A549 (cell line): ENCODE data around the gene KLK7. TPM values are rescaled to one million over a fixed set of nuclear protein-coding genes. Genes with fewer than 3 reads are reported as not detected.

Source experiments
- ATAC-seq, 2 experiments: fragments of 200-7000 bp in 1 of 2; fragments of >200 bp in 1 of 2; cut with Nextera tagmentation in 1 of 2; cut with Tn5 transposase in 1 of 2; 3 replicates each; pipeline versions ENCODE4 v1.8.0 to v1.9.1; 2018 to 2020; ENCODE audit warnings: mild to moderate bottlenecking in 1 of 2, moderate library complexity in 1 of 2
- CTCF ChIA-PET: fragments of 300-600 bp; sonication (Branson Sonifier 250); formaldehyde crosslinking; extraction: SDS; loops from one replicate; lab custom pipeline; 2021; ENCODE audit warnings: antibody characterized with exemption, inconsistent platforms; lab: Yijun Ruan, JAX
- POLR2A ChIA-PET: fragments of 350-600 bp; formaldehyde crosslinking; extraction: SDS; loops from one replicate; lab custom pipeline; 2021; ENCODE audit warnings: antibody characterized with exemption, inconsistent platforms; lab: Yijun Ruan, JAX
- DNase-seq, 2 experiments: peaks; one replicate each; pipeline versions ENCODE4 v3.0.0 to v3.0.0-alpha.2; 2011 to 2016; ENCODE audit warnings: low read depth in 1 of 2, low spot score in 1 of 2
- FAIRE-seq: peaks from 2 replicates; lab custom pipeline; 2011; peaks lifted over from hg19 to GRCh38; lab: Jason Lieb, UNC
- H3K27ac ChIP-seq, 2 experiments: fragments of >200 bp; sonication (Bioruptor Twin); formaldehyde crosslinking; 3 replicates each; pipeline ENCODE4 v1.5.1; 2016 to 2017
- H3K4me1 ChIP-seq: fragments of >200 bp; sonication (Bioruptor Twin); formaldehyde crosslinking; 3 replicates; pipeline ENCODE4 v1.6.1; 2016
- H3K4me2 ChIP-seq: fragments of >200 bp; sonication (Bioruptor Twin); formaldehyde crosslinking; 3 replicates; pipeline ENCODE4 v1.6.1; 2016
- H3K4me3 ChIP-seq: fragments of >200 bp; sonication (Bioruptor Twin); formaldehyde crosslinking; 3 replicates; pipeline ENCODE4 v1.5.1; 2016
- H3K9me3 ChIP-seq: fragments of >200 bp; sonication (Bioruptor Twin); formaldehyde crosslinking; 3 replicates; pipeline ENCODE4 v1.6.1; 2016
- EHF ChIP-seq: fragments of 250-450 bp; sonication (Bioruptor Pico); IDR thresholded peaks from 2 replicates; pipeline ENCODE4 v1.5.0; 2020; ENCODE audit warnings: mild to moderate bottlenecking
- FOSL2 ChIP-seq, 2 experiments: fragments of 450-650 bp in 1 of 2; fragments of >200 bp in 1 of 2; sonication (Bioruptor Twin) in 1 of 2; formaldehyde crosslinking; IDR thresholded peaks; 2 replicates each; pipeline versions ENCODE4 v1.5.0 to v1.6.1; 2016 to 2020; ENCODE audit warnings: mild to moderate bottlenecking in 1 of 2, moderate library complexity in 1 of 2
- FOXS1 ChIP-seq: fragments of 250-450 bp; sonication (Bioruptor Pico); IDR thresholded peaks from 2 replicates; pipeline ENCODE4 v1.5.0; 2020; ENCODE audit warnings: mild to moderate bottlenecking, moderate library complexity
- HOXB13 ChIP-seq: fragments of 250-450 bp; sonication (Bioruptor Pico); IDR thresholded peaks from 2 replicates; pipeline ENCODE4 v1.5.0; 2020; ENCODE audit warnings: low read depth, mild to moderate bottlenecking, moderate library complexity
- KDM5A ChIP-seq: fragments of 200-600 bp; sonication (generic); IDR thresholded peaks from 2 replicates; pipeline ENCODE4 v1.6.1; 2016; ENCODE audit warnings: antibody characterized with exemption, mild to moderate bottlenecking
- MAFK ChIP-seq: fragments of 450-650 bp; IDR thresholded peaks from 2 replicates; pipeline ENCODE4 v1.6.1; 2014; ENCODE audit not compliant: partially characterized antibody
- NFE2L2 ChIP-seq: fragments of 150-350 bp; conservative IDR thresholded peaks from 2 replicates; pipeline ENCODE4 v1.6.1; 2014; ENCODE audit warnings: low read length
- NPAS2 ChIP-seq: fragments of 250-450 bp; sonication (Bioruptor Pico); IDR thresholded peaks from 2 replicates; pipeline ENCODE4 v1.8.0; 2022; ENCODE audit warnings: mild to moderate bottlenecking, moderate library complexity, borderline replicate concordance
- RFX5 ChIP-seq: fragments of 450-650 bp; IDR thresholded peaks from 2 replicates; pipeline ENCODE4 v1.7.1; 2014; ENCODE audit warnings: antibody characterized with exemption, mild to moderate bottlenecking, moderate library complexity
- SMC3 ChIP-seq: fragments of >200 bp; sonication (Bioruptor Twin); formaldehyde crosslinking; IDR thresholded peaks from 3 replicates; pipeline ENCODE4 v1.6.1; 2018; ENCODE audit warnings: inconsistent platforms
- ZC3H11A ChIP-seq: fragments of 450-650 bp; IDR thresholded peaks from 2 replicates; pipeline ENCODE4 v1.6.1; 2014; ENCODE audit warnings: antibody characterized with exemption, mild to moderate bottlenecking
- ZNF302 ChIP-seq: fragments of 250-450 bp; sonication (Bioruptor Pico); IDR thresholded peaks from 2 replicates; pipeline ENCODE4 v1.9.0; 2021; ENCODE audit warnings: inconsistent platforms, mild to moderate bottlenecking, moderate library complexity
- WGBS: methylation state at CpG from one replicate; pipeline ENCODE4 v1.1.6; 2017; ENCODE audit errors: missing lambda C conversion rate; 5-methylcytosine and 5-hydroxymethylcytosine counted together
- polyA plus RNA-seq, 4 experiments: library from polyadenylated mRNA; depleted of rRNA in 3 of 4; stranded (reverse); fragments of >200 nt; fragmentation: RNase III in 1 of 4; extraction: RNeasy Plus Mini Kit Qiagen cat#74134 plus additional on column Dnase treatment in 1 of 4; gene quantifications; 2 replicates in 3 of 4; 3 replicates in 1 of 4; pipeline ENCODE4 v1.2.3, GENCODE V29; 2011 to 2017
- TF ChIP-seq, protein P1 (sequence below): fragments of >200 bp; sonication (Bioruptor Twin); formaldehyde crosslinking; IDR thresholded peaks from 2 replicates; pipeline ENCODE4 v1.6.1; 2016
- TF ChIP-seq, protein P2 (sequence below): fragments of 200-600 bp; sonication (generic); IDR thresholded peaks from 2 replicates; pipeline ENCODE4 v1.6.1; 2016; ENCODE audit warnings: antibody characterized with exemption, mild to moderate bottlenecking, moderate library complexity
- TF ChIP-seq, protein P3 (sequence below): fragments of 250-450 bp; sonication (Bioruptor Pico); IDR thresholded peaks from 2 replicates; pipeline ENCODE4 v1.5.0; 2021; ENCODE audit warnings: mild to moderate bottlenecking, moderate library complexity, borderline replicate concordance
- TF ChIP-seq, protein P4 (sequence below): IDR thresholded peaks from 2 replicates; pipeline ENCODE4 v1.6.1; 2012

The KLK7 gene
- polyA plus RNA-seq, 2 of the 4 experiments (the other 2 are of a cell fraction): not detected

DNA sequence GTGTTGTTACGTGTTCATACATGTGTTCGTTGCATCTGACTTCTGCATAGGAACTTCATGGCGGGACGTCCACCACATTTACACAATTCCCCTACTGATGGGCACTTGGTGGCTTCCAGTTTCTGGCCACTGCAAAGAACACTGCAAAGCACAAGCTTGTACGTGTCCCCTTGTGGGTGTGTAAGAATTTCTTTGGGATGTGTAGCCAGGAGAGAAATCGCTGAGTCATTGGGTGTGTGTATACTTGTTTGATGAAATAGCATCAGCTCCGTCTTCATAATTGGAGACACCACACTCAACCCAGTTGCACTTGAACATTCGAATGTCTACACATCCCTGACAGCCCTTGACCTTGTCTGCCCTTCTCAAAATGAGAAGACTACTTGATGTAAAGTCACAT is 50.1 kb downstream of the KLK7 start:
- DNase-seq (peak in 1 of 2 experiments; percentile 84), FAIRE-seq (peak; percentile 46), ATAC-seq (peak in 1 of 2 experiments; percentile 61; a peak in 3 of 6 replicates)
- POLR2A ChIA-PET: no interaction called here
- no peak overlapping the region for H3K4me3 ChIP-seq
- CTCF ChIA-PET: interaction anchor here (1.1 to 4.6 kb wide), 6 partner anchors 11 to 326 kb away, joined by 3 to 36 read pairs (median 3); no protein-coding TSS in a partner anchor
- WGBS: 53% methylated on average over 8 of the region's 8 CpGs
- peak overlapping the region; percentile 64 to 82 for H3K27ac ChIP-seq
- TF ChIP-seq NFE2L2 (peak; percentile 99), HOXB13 (CRISPR knock-in tag) (0 out of 2 replicates have a peak, but pooled peaks have one; percentile 26), MAFK (peak; percentile 99), FOXS1 (CRISPR knock-in tag) (0 out of 2 replicates have a peak, but pooled peaks have one; percentile 34), EHF (CRISPR knock-in tag) (0 out of 2 replicates have a peak, but pooled peaks have one; percentile 35), NPAS2 (0 out of 2 replicates have a peak, but pooled peaks have one; percentile 13), ZC3H11A (no peak), ZNF302 (CRISPR knock-in tag) (peak; percentile 47; the same call in 1 of the 2 replicates)
- TF ChIP-seq, protein P1, sequence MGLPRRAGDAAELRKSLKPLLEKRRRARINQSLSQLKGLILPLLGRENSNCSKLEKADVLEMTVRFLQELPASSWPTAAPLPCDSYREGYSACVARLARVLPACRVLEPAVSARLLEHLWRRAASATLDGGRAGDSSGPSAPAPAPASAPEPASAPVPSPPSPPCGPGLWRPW: no peak
- TF ChIP-seq, protein P2, sequence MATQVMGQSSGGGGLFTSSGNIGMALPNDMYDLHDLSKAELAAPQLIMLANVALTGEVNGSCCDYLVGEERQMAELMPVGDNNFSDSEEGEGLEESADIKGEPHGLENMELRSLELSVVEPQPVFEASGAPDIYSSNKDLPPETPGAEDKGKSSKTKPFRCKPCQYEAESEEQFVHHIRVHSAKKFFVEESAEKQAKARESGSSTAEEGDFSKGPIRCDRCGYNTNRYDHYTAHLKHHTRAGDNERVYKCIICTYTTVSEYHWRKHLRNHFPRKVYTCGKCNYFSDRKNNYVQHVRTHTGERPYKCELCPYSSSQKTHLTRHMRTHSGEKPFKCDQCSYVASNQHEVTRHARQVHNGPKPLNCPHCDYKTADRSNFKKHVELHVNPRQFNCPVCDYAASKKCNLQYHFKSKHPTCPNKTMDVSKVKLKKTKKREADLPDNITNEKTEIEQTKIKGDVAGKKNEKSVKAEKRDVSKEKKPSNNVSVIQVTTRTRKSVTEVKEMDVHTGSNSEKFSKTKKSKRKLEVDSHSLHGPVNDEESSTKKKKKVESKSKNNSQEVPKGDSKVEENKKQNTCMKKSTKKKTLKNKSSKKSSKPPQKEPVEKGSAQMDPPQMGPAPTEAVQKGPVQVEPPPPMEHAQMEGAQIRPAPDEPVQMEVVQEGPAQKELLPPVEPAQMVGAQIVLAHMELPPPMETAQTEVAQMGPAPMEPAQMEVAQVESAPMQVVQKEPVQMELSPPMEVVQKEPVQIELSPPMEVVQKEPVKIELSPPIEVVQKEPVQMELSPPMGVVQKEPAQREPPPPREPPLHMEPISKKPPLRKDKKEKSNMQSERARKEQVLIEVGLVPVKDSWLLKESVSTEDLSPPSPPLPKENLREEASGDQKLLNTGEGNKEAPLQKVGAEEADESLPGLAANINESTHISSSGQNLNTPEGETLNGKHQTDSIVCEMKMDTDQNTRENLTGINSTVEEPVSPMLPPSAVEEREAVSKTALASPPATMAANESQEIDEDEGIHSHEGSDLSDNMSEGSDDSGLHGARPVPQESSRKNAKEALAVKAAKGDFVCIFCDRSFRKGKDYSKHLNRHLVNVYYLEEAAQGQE: no peak
- TF ChIP-seq, protein P3, sequence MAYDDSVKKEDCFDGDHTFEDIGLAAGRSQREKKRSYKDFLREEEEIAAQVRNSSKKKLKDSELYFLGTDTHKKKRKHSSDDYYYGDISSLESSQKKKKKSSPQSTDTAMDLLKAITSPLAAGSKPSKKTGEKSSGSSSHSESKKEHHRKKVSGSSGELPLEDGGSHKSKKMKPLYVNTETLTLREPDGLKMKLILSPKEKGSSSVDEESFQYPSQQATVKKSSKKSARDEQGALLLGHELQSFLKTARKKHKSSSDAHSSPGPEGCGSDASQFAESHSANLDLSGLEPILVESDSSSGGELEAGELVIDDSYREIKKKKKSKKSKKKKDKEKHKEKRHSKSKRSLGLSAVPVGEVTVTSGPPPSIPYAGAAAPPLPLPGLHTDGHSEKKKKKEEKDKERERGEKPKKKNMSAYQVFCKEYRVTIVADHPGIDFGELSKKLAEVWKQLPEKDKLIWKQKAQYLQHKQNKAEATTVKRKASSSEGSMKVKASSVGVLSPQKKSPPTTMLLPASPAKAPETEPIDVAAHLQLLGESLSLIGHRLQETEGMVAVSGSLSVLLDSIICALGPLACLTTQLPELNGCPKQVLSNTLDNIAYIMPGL (CRISPR knock-in tag): no peak
- H3K9me3 ChIP-seq: no peaks in the 10 kb centered on the region; the same call in 2 of the 3 replicates
- peaks cover 12% of the 10 kb centered on the region for H3K4me1 ChIP-seq
- H3K4me2 ChIP-seq: peak overlapping the region; percentile 25

DNA sequence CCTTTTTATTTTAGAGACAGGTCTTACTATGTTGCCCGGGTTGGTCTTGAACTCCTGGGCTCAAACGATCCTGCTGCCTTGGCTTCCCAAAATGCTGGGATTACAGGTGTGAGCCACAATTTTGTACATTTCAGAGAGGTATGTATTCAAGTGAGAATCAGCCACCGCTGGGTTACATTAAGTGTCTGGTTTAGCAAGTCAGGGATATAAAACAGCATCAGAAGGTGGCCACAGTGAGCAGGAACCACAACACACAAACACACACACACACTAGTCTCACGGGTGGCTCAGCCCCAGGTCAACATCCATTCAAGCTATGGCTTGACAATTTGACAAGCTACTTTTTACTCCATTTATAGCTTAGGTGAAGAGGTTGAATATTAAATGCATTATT is 51.0 kb downstream of the KLK7 start:
- CTCF ChIA-PET: interaction anchor here (1.0 to 4.6 kb wide), 3 partner anchors 10 to 84 kb away, joined by 4 to 36 read pairs (median 26); no protein-coding TSS in a partner anchor
- Histone ChIP-seq H3K4me1 (peaks cover 12% of the 10 kb centered on the region), H3K9me3 (no peaks in the 10 kb centered on the region)
- FAIRE-seq: no peak
- TF ChIP-seq KDM5A: no peak
- TF ChIP-seq, protein P4, sequence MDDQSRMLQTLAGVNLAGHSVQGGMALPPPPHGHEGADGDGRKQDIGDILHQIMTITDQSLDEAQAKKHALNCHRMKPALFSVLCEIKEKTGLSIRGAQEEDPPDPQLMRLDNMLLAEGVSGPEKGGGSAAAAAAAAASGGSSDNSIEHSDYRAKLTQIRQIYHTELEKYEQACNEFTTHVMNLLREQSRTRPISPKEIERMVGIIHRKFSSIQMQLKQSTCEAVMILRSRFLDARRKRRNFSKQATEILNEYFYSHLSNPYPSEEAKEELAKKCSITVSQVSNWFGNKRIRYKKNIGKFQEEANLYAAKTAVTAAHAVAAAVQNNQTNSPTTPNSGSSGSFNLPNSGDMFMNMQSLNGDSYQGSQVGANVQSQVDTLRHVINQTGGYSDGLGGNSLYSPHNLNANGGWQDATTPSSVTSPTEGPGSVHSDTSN: no peak
- no peak for TF ChIP-seq FOXS1 (CRISPR knock-in tag)
- TF ChIP-seq, protein P3 (CRISPR knock-in tag): no peak
- TF ChIP-seq SMC3: no peak
- TF ChIP-seq FOSL2 (IDR thresholded peaks at IDR 0.05): no peak
- no peak for TF ChIP-seq FOSL2 (CRISPR knock-in tag; IDR thresholded peaks at IDR 0.05)
- no peak for TF ChIP-seq RFX5
- TF ChIP-seq, all 56 proteins: peak for 0
- Histone ChIP-seq H3K4me2 (no peak overlapping the region), H3K27ac (peak overlapping the region in 1 of 2 experiments; percentile 82; a peak in 3 of 6 replicates), H3K4me3 (no peak overlapping the region)
- no peak for DNase-seq
- 77% methylated on average over 4 of the region's 4 CpGs for WGBS
- POLR2A ChIA-PET: no interaction called here
- ATAC-seq: no peak
